IPS DF 19.7 (cell line): ENCODE data around the gene SLC8A2.
"Not testable (repeated sequence)": the region's sequence is repeated elsewhere in the genome, so short reads cannot be mapped to it uniquely, and the experiment has no call there.

Experiments used
- DNase-seq: peaks from one replicate; pipeline ENCODE4 v3.0.0-alpha.2; 2013; ENCODE audit warnings: low read depth, low spot score

SLC8A2 gene

DNA sequence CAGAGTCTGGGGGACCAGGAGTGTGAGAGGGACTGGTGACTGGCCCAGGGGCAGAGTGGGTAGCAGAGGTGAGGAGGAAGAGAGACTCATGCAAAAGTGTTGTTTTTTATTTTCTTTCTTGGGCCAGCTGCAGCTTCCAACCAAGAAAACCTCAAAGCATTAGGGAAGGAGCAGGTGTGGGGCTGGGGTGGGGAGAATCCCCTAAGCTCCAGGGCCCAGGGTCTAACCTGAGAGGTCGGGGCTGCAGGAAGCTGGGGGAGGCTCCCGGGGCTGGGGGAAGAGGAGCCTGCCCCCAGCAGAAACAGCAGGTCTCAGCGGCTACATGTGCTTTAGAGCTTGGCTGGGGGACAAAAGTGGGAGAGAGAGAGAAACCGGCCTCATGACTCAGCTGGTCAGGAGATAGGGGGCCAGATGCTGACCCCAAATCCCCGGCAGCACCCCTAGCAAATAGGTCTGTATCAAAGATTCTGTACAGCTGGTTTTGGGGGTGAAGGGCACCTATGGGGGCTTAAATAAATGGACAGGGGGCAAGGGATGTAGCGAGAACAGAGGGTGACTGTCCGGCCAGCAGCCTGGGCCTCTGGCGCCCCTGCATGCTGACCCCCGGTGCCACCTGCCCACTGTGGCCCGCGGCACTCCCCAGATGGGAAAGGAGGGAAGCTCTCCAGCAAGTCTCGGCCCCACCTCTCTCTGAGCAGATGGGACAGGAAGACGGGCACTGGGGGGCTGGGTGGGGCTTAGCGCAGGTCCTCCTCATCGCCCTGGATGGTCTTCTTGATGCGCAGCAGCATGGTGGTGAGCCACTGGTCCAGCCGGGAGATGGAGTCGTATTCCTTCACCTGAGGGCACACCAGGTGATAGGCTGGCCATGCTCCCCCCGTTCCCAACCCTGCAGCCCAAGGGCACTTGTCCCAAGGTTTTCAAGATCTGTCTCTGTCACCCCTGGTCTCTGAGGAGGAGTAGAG lies 16.1 kb upstream of the SLC8A2 start:
- no peak for DNase-seq

DNA sequence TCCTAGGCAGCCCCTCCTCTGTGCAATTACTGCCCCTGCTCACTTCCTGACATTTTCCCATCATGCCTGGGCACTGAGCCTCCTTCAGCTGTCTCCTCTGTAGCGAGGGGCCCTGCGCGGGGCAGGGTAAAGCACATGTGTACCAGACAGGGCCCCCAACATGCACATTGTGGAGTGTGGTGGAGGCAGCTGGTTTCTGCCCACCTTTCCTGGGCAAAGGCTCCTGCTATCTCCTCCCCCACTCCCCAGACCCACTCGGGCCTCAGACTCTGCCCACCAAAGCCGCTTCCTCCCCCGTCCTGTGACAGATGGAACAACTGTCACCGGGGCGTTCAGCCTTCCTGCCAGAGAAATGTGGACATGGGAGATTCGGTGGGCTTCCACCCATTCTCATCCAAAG lies 15.2 kb upstream of the SLC8A2 start:
- no peak for DNase-seq

DNA sequence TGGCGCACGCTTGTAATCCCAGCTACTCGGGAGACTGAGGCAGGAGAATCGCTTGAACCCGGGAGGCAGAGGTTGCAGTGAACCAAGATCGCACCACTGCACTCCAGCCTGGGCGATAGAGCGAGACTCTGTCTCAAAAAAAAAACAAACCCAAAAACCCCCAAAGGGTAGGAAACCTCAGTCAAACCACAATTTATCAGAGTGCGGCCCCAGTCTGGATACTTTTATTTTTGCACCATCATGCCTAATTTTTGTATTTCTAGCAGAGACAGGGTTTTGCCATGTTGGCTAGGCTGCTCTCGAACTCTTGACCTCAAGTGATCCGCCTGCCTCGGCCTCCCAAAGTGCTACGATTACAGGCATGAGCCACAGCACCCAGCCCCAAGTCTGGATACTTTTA lies 14.5 kb upstream of the SLC8A2 start:
- DNase-seq = not testable (repeated sequence)

GRCh38 chr19:47485210-47485609 lies 13.5 kb upstream of the SLC8A2 start:
- no peak for DNase-seq

GRCh38 chr19:47483800-47484690 lies 12.4 kb upstream of the SLC8A2 start, which contains the start of gene KPTN:
KPTN (minus strand) TSS chr19:47484219; CDS start chr19:47484160, 59 bp downstream.
- DNase-seq = peak; percentile 56

GRCh38 chr19:47483200-47483599 lies 11.5 kb upstream of the SLC8A2 start:
- no peak for DNase-seq

DNA sequence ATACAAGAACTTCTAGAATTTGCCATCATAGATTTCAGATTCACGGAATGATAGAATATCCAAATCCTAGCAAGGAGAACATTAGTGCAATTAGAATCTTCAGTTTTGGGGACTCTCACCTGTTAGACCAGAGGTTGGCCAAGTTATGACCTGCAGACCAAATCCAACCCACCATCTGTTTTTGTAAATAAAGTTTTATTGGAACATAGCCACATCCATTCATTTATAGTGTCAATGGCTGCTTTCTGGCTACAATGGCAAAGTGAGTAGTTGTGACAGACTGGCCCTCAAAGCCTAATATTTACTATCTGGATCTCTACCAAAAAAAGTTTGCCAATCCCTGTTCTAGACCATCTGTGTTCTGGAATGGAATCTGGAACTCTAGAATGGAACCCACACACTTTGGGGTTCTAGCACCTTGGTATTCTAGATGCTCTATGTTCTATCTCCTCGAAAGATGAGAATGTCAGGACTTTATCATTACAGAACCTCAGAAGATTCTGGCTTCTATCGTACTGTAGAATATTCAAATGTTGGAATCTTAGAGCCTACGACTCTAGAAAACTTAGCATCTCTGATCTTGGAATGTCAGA lies 9.9 kb upstream of the SLC8A2 start:
- no peak for DNase-seq

- no peak for DNase-seq
Observed at GRCh38 chr19:47480658-47481057, 9.0 kb upstream of the SLC8A2 start.

DNA sequence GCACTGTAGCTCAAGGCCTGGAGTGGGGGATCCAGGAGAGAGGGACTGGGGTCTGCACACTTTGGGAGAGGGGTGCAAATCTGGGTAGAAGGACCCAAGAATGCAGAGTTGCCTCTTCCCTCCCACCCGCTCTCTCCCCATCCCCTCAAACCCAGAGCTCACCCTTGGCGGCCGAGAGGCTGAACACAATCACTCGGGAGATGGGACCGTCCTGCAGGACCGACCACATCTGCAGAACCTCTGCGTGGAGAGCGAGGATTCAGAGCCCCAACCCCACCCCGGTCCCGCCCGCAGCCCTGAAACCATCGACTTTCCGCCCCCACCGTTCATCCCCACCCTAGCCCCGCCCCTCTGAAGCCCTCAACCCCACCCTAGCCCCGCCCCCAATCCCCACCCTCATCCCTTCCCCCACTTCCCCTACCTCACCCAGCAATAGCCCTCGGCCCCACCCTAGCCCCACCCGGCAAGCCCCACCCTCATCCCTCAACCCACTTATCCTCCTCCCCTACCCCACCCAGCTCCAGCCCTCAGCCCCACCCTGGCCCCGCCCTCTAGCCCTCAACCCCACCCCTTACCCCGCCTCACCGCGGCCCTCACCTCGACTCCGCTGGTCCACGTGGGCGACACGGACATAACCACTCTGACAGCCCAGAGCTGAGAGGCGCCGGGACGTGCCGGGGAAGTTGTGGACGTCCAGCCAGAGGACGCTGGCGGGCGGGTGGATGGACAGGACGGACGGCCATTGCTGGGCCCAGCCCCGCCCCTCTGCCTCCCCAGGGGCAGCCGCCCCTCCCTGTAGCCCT lies 8.2 kb upstream of the SLC8A2 start:
- DNase-seq = no peak

DNA sequence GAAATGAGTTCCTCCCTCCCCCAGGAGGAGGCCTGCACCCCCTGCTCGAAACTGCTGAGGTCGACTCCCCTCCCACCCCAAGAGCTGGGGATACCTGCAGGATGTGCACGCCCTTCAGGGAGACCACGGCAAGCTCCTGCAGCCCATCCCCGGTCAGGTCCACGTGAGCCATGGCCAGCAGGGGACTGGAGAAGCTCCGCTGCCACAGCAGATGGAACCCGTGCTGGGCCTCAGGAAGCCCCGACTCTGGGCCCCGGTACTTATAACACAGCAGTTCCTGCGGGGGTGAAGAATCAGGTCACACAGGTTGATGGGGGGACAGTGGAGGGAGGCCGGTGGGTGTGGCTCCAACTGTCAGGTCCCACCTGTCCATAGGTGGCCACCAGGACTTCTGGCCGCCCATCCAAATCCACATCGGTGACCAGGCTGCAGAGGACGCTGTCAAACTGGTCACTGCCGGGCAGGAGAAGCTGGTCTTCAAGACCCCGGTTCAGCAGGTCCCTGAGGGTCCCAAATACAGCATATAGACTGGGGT lies 4.8 kb upstream of the SLC8A2 start:
- DNase-seq = no peak

- no peak for DNase-seq
Observed at GRCh38 chr19:47475465-47475864, 3.8 kb upstream of the SLC8A2 start.

DNA sequence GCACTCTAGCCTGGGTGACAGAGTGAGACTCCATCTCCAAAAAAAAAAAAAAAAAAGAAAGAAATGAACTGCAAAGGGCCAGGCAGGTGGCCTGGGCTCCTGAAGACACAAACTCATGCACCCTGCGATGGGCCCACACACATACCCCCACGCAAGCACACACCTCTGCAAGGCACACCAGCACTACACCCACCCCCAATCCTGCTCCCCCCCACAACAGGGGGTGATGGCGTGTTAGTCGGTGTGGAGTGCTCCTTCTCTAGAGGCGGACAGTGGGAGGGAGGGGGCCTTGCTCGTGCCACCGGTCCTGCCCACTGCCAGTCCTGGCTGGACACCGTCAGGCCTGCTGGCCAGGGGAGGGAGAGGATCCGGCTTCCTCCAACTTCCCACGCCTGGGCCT lies 1.6 kb upstream of the SLC8A2 start:
- no peak for DNase-seq

DNA sequence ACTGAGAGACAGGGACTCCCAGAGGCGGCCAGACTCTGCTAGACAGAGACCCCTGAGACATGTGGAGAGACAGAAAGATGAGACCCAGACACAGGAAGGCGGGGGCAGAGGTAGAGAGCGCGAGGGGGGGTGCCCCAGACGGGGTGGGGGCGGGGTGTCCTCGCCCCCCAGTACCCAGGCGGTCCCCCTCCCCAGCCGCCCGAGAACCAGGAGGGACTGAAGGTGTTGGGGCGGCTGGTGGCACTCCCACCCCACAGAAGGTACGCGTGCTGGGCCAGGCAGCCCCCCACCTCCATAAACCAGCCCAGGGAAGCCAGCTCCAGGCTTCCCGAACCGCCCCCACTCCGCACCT lies 336 bp downstream of the SLC8A2 start:
- no peak for DNase-seq

GRCh38 chr19:47470447-47471195 lies 1.1 kb downstream of the SLC8A2 start:
- DNase-seq = no peak

DNA sequence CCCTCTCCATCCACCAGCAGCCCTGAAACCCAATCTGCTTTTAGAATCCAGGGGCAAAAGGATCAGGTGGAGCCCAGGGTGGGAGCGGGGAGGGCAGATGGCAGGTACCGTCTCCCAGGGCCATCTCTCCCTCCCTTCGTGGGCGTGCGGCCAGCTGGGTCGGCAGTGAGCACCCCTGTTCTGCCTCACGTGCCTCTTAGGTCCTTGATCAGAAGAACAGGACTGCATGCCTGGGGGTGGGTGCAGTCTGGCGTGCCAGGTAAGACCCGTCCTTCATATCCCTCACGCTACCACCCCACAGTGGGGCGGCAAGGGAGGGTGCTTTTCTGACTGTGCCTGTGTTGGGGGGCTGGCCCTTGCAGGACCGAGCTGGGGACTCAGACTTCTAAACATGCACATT lies 2.0 kb downstream of the SLC8A2 start:
- no peak for DNase-seq

GRCh38 chr19:47469363-47469700 lies 2.4 kb downstream of the SLC8A2 start:
- no peak for DNase-seq

GRCh38 chr19:47467914-47468313 lies 3.8 kb downstream of the SLC8A2 start:
- no peak for DNase-seq

DNA sequence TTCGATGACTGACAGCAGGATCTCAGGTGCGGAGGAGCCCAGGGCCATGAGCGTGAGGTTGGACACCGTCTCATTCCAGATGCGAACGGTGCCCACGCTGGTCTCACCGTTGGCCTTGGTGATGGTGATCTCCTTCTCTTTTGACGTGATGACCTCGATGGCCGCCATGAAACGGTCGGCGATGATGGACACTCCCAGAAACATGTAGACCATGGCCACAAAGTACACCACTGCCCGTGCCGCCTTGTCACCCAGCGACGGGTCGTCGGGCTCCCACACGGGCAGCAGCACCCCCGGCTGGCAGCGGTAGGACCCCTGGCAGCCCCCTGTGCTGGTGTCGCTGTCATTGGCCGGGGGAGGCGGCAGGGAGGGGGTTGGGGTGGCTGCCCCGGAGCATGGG lies 5.7 kb downstream of the SLC8A2 start:
- no peak for DNase-seq

GRCh38 chr19:47464675-47465419 lies 6.8 kb downstream of the SLC8A2 start:
- DNase-seq = no peak

DNA sequence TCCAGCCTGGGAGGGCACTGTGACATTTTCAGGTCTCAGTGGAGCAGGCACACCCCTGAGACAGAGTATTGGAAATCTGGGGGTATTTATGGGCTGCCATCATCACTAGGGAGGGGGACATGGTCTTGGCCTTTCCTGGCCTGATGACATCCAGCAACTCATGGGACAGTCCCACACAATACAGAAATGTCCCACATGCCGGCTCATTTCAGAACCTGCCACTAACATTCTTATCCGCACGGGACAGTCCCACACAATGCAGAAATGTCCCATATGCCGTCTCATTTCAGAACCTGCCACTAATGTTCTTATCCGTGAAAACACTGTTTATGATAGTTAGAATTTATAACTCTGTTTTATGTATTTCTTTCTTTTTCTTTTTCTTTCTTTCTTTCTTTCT lies 9.8 kb downstream of the SLC8A2 start:
- DNase-seq = no peak
